Prostate gland (tissue), 2 donors: ENCODE measurements around the gene SOAT2. TPM values are rescaled to one million over a fixed set of nuclear protein-coding genes. Genes with fewer than 3 reads are reported as not detected.
A peak's percentile ranks its signal among the peaks of the same experiment; 100 is the strongest.

Experiments
- DNase-seq: peaks from one replicate; pipeline ENCODE4 v3.0.0-alpha.2; 2019; ENCODE audit warnings: low spot score
- H3K27ac ChIP-seq, 2 donors: fragments of 200-600 bp; sonication (generic); 2 replicates each; pipeline ENCODE4 v1.5.1; 2017 to 2019
- H3K27me3 ChIP-seq: fragments of 200-600 bp; sonication (generic); replicated peaks from 2 replicates; pipeline ENCODE4 v1.5.1; 2019; ENCODE audit not compliant: insufficient read depth
- H3K36me3 ChIP-seq, 2 donors: fragments of 200-600 bp; sonication (generic); 1 replicate in 1 of 2; 2 replicates in 1 of 2; pipeline versions ENCODE4 v1.5.1 to v1.8.1; 2017 to 2019
- H3K4me1 ChIP-seq: fragments of 200-600 bp; sonication (generic); replicated peaks from 2 replicates; pipeline ENCODE4 v1.5.1; 2019
- H3K4me3 ChIP-seq, 2 donors: fragments of 200-600 bp; sonication (generic); 2 replicates each; pipeline ENCODE4 v1.5.1; 2017 to 2019
- H3K9me3 ChIP-seq: fragments of 200-600 bp; sonication (generic); 2 replicates; pipeline ENCODE4 v1.5.1; 2017
- CTCF ChIP-seq, 4 experiments: fragments of 200-600 bp in 2 of 4; fragments of 450-650 bp in 2 of 4; sonication (generic) in 2 of 4; IDR thresholded peaks; 1 replicate in 3 of 4; 2 replicates in 1 of 4; pipeline ENCODE4 v1.5.1; 2016 to 2019; ENCODE audit warnings: antibody characterized with exemption in 4 of 4, mild to moderate bottlenecking in 2 of 4, moderate library complexity in 2 of 4
- POLR2A ChIP-seq: fragments of 450-650 bp; IDR thresholded peaks from one replicate; pipeline ENCODE4 v1.6.1; 2016; ENCODE audit warnings: antibody characterized with exemption, mild to moderate bottlenecking
- POLR2AphosphoS5 ChIP-seq: sonication (generic); formaldehyde crosslinking; IDR thresholded peaks from one replicate; pipeline ENCODE4 v1.6.1; 2017; ENCODE audit warnings: antibody characterized with exemption
- WGBS: methylation state at CpG from one replicate; pipeline ENCODE4 v1.1.5; 2018; 5-methylcytosine and 5-hydroxymethylcytosine counted together
- intact Hi-C: fragments of 100-400 bp; cut with DNase I; formaldehyde crosslinking; loops from one replicate; pipeline ENCODE4 v1.14.2; 2022
- total RNA-seq, 2 donors: library from RNA; depleted of rRNA; stranded (reverse); fragments of >200 nt; gene quantifications; one replicate each; pipeline ENCODE4 v1.1.0, GENCODE V29; 2016

The SOAT2 gene
- total RNA-seq, 2 donors from 2014 or later = 0.14 to 0.28 TPM

GRCh38 chr12:53060064-53060720 is 43.1 kb upstream of the SOAT2 start:
- 87% methylated on average over 14 of the region's 17 CpGs for WGBS
- intact Hi-C loops = no loop called here

GRCh38 chr12:53060721-53061276 is 42.5 kb upstream of the SOAT2 start:
- Histone ChIP-seq H3K4me1 (peaks cover 12% of the 10 kb centered on the region), H3K27ac (peak overlapping the region; percentile 66 to 68), H3K27me3 (no peaks in the 10 kb centered on the region), H3K4me3 (no peak overlapping the region), H3K36me3 (peaks cover 0 to 6% of the 10 kb centered on the region in 2 donors), H3K9me3 (no peaks in the 10 kb centered on the region)
- WGBS = 48% methylated on average over 18 of the region's 18 CpGs
- TF ChIP-seq POLR2A (no peak), POLR2AphosphoS5 (no peak), CTCF (IDR thresholded peaks at IDR 0.05) (no peak)
- no peak for DNase-seq
- intact Hi-C loops = no loop called here

More at GRCh38 chr12:53060064-53060720, 43.1 kb upstream of the SOAT2 start:
- TF ChIP-seq POLR2AphosphoS5 = no peak
- no peak for DNase-seq
- no peaks in the 10 kb centered on the region for H3K27me3 ChIP-seq
- no peak overlapping the region for H3K4me3 ChIP-seq
- peaks cover 12% of the 10 kb centered on the region for H3K4me1 ChIP-seq
- H3K27ac ChIP-seq = peak overlapping the region; percentile 66 to 68
- peaks cover 0 to under 1% of the 10 kb centered on the region in 2 donors for H3K36me3 ChIP-seq
- H3K9me3 ChIP-seq = no peaks in the 10 kb centered on the region

- DNase-seq = peak; percentile 86
Measured at GRCh38 chr12:53061404-53062010, 41.8 kb upstream of the SOAT2 start.

GRCh38 chr12:53062011-53062961 is 41.0 kb upstream of the SOAT2 start:
- Histone ChIP-seq H3K27ac (peak overlapping the region; percentile 66 to 68), H3K4me1 (peaks cover 12% of the 10 kb centered on the region), H3K9me3 (no peaks in the 10 kb centered on the region), H3K27me3 (no peaks in the 10 kb centered on the region), H3K4me3 (no peak overlapping the region), H3K36me3 (peaks cover 0 to 7% of the 10 kb centered on the region in 2 donors)
- no peak for DNase-seq
- 68% methylated on average over 20 of the region's 20 CpGs for WGBS
- TF ChIP-seq POLR2AphosphoS5 (no peak), CTCF (IDR thresholded peaks at IDR 0.05) (no peak), POLR2A (no peak)
- intact Hi-C loops = no loop called here

More at GRCh38 chr12:53061404-53062010, 41.8 kb upstream of the SOAT2 start:
- H3K4me1 ChIP-seq = peaks cover 12% of the 10 kb centered on the region
- TF ChIP-seq POLR2A (no peak), CTCF (IDR thresholded peaks at IDR 0.05) (peak in 2 of 4 experiments; percentile 39 to 45), POLR2AphosphoS5 (peak; percentile 80)
- no peaks in the 10 kb centered on the region for H3K27me3 ChIP-seq
- WGBS = 51% methylated on average over 4 of the region's 5 CpGs
- peaks cover 0 to 6% of the 10 kb centered on the region in 2 donors for H3K36me3 ChIP-seq
- no peaks in the 10 kb centered on the region for H3K9me3 ChIP-seq
- peak overlapping the region; percentile 66 to 68 for H3K27ac ChIP-seq
- intact Hi-C loops = no loop called here
- no peak overlapping the region for H3K4me3 ChIP-seq
